ENCODE results near the gene MLPH.
"Not testable (repeated sequence)": the region's sequence is repeated elsewhere in the genome, so short reads cannot be mapped to it uniquely, and the experiment has no call there.

MLPH gene

DNA sequence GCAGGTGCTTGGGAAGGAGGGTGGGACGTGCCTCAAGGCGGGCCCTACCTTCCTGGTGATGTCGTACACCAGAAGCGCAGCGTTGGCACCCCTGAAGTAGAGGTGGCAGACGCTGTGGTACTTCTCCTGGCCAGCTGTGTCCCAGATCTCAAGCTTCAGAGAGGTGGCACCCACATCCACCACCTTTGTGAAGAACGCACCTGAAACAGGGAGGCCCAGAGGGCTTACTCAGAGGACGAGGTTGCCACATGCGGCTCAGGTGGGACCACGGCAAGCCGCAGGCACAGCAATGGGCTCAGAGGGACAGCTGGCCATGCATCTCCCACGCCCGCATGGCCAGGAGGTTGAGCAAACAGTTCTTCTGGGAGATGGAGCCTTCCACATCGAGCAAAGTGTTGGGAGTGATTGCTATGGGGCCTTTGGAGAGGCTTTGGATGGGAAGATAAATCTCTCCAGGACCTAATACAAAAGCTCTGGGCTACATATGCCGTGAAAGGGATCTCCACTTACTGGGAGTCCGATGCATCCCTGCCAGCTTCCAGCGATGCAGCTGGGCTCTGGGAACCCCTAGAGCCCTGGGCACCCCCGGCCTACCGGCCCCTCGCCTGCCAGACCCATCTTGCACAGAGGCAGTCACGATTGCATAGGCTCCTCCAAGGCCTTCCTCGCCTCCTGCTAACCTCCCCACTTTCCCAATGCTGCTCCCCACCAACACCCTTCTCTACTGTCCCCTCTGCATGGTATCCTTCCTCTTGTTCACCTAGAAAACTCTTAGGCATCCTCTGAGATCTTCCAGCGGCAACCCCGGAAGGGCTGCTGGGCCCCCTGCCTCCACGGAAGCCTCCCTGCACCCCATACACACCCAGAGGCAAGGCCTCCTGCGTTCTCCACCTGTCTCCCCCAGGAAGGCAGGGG lies 91.2 kb downstream of the MLPH start:
- no peak for DNase-seq (ENCODE audit: low read depth in 4 of 4, low spot score in 1 of 4)

DNA sequence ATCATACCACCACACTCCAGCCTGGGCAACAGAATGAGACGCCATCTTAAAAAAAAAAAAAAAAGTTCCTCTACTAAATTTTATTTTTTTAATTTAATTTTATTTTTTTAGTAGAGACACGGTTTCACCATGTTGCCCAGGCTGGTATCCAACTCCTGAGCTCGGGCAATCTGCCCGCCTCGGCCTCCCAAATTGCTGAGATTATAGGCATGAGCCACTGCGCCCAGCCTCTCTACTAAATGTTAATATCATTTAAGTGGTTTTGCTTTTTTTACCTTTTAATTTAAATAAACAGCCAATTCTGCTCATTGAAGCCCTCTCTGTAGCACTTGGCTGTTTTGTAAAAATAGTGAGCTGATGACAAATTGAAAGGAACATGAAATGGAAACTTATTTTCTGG lies 94.3 kb downstream of the MLPH start:
- no peak for DNase-seq (ENCODE audit: low read depth in 4 of 4, low spot score in 1 of 4)

DNA sequence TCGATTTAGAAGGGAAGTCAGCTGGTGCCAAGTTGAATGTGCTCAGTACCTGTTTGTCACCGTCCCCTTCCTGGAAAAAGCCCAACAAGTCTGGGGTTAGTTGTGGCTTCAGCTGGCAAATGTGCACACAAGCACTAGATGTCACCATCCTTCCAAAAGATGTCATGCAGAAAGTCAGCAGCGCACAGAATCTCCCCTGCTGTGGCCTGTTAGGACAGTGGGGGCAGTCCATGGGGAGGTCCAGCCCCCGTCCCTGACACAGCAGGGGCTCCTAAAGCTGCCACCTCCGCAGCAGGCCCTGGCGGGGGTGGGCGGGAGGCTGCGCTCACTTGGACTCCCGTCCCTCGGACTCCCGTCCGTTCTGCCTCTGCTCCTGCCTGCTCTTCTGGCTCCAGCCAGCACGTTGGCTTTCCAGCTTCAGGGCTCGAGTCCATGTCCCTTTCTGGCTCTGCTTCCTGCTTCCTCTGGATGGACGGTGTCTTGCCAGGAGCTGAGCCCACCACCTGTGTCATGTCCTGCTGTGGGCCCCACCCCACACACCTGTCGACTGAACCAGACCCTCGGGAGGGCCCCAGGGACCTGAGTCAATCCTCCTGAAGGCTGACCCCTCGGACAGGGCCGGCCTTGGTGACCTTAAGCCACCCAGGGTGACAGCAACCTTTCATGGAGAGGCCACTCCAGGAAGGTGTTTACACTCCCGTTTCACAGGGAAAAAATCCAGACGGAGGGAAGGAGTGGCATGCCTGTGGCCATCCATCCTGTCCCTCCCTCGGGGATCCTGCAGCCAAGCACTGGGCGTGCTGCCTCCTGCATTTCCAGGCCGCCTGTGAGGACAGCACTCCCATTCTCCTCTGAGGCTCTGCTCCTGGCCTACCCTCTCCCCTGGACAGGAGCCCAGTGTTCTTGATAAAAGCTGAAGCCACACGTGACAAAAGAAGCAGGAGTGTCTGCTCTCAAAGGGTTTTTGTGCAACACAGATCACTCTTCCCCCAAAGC lies 95.0 kb downstream of the MLPH start:
- DNase-seq (ENCODE audit: low read depth in 4 of 4, low spot score in 1 of 4) = peak in 2 of 4 experiments; percentile 15 to 36

DNA sequence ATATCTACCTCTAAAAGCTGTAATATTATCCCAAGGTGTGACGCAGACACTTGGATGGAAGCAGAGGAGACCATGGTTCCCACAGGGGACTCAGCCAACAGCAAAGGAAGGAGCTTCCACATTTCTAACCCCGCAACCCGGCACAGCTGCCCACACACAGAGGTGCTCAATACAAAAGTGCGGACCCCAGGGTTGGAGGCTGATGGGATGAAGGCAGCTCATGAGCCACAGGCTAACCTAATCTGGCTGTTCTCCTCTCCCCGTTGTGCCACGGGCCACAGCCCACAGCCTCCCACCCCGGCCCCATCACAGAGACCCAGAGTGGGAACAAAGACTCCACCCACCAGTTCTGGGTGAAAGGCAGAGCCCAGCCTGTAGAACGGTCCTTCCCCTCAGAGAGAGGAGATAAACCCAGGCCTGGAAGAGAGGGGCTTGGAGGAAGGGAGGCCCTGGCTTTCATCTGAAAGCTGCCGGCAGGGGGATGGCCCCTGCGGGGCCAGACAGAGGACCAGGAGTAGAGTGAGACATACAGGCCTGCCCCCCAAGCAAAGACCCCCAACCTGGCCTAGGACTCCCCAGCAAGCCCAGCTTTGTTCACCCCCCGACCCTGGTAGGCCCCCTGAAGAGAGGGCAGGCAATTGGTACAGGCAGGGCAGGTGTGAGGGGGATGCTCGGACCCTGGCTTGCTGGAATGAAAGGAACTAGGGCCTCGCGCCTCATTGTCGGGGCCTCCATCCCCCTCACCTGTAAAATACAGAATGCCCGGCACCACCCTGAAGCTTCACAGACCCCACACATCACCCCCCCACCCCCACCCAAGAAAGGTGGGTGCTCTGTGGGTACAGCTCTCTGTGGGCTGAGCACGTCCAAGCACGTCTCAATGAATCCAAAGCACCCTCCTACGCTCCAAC lies 96.6 kb downstream of the MLPH start:
- DNase-seq (ENCODE audit: low read depth in 4 of 4, low spot score in 1 of 4) = no peak

DNA sequence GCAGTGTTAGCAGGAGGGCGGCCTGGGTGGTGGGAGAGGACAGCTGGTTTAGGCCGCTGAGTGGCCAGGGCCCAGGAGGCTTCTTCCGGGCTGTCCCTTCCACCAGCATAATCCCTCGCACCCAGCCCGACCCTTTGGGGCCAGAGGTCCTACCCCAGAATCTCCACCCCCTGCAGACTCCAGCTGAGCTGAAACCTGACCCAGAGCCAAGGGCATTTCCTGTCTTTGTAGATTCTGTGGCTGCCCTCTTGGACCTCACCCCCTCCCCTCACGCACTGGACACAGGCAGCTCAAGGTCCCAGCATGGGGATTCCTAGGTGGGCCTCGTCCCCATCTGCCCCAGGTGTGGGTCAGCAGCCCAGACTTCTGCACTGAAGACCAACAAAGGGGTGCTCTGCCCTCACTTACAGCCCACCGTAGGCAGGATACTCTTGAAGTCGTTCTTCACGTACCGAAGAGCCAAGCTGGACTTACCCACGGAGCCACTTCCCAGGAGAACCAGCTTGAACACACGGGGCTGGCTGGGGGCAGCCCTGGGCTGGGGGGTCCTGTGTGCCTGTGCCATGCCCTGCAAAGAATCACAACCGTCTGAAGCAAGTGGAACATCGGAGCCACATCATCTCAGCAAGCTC lies 98.7 kb downstream of the MLPH start:
- DNase-seq (ENCODE audit: low read depth in 4 of 4, low spot score in 1 of 4) = no peak

DNA sequence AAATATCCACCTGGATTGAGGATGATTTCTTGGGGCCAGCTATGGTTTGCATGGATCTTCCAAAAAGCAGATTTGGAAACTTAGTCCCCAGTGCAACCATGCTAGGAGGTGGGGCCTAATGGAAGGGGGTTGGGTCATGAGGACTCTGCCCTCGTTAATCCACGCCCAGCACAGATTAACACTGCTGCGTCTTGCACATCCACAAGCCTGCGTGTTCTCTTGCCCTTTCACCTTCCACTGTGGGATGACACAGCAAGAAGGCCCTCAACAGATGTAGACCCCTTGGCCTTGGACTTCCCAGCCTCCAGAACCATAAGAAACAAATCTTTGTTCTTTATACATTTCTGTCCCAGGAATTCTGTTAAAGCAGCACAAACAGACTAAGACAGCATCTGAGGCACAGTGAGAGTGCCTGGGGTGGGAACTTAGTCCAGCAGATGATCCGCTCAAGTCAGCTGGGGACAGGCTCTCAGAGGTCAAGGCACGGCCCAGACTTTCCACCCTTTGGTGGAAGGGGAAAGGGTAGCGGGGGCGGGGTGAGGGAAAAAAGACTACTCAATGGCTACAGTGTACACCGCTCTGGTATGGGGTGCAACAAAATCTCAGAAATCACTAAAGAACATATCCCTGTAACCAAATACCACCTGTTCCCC lies 101.1 kb downstream of the MLPH start:
- DNase-seq (ENCODE audit: low read depth in 4 of 4, low spot score in 1 of 4) = no peak

DNA sequence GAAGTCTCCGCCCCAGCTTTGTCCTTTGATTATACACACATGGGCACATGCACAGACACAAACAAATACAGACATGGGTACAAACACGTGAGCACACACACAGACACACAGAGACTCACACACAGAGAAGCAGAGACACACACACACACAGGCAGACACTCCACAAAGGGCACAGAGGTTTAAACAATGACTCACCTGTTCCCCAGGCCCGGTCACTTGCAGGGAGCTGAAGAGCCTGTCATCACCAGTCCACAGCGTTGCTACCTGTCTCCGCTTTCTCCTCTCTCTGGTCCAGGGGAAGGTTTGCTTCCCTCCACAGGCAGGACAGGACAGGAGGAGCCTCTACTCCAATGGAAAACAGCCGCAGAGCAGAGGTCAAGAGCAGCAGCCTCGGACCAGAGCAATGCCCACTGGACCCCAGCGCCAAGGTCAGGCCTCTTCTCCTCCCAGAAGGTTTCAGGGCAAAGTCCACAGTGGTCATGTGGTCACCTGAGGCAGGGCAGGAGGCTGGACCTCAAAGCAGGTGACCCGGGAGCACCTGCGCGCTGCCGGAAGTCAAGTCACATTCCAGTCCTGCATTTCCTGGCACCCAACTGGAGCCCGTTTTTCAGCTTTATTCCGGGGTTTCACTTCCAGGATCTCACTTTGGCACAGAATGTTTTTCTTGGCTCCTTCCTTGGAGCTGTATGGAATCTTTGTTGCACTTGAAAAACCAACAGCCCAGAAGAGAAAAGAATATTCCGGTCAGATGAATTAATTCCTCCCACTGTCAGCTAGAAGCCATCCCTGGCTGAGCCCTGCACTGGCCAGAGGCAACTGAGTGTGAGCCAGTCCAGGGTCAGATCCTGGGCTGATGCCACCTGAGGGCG lies 103.5 kb downstream of the MLPH start, which contains the start of gene RAB17:
Gene RAB17, minus strand, starts transcription at position 463 of the 869 bp plus-strand sequence. CDS start 4,580 bp downstream, outside the sequence.
- no peak for DNase-seq (ENCODE audit: low read depth in 4 of 4, low spot score in 1 of 4)

DNA sequence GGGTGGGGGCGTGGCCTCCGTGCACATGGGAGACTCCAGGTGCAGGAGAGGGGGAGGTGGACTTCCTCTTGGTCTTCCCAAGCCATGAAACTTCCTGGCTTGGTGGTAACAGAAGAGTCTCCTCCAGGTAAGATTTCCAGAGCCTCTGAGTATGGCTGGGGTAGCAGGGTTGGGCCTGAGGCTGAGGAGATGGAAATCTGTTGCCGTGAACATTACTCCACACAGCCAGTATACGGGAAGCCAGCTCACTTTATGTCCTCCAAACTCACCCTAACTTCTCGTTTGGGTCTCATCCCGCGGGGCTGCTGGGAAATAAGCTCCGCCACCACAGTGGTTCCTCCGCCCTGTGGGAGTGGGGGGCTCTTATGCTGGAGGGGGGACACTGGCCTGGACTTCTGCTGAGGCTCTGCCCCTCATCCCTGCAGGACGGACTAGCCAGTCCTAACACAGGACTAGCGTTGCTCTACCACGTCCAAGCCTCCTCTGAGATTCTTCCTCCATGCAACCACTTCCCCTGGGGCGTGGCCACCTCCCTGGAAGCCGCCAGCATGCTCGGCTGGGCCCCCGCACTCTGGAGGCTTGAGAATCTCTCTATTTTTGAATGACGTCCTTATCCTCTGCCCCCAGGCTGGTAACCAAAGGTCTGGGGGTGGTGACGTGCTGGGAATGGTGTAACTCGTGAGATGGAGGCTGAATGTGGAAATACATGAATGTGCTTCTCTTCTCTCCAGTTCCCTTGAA lies 104.3 kb downstream of the MLPH start:
- no peak for DNase-seq (ENCODE audit: low read depth in 4 of 4, low spot score in 1 of 4)

DNA sequence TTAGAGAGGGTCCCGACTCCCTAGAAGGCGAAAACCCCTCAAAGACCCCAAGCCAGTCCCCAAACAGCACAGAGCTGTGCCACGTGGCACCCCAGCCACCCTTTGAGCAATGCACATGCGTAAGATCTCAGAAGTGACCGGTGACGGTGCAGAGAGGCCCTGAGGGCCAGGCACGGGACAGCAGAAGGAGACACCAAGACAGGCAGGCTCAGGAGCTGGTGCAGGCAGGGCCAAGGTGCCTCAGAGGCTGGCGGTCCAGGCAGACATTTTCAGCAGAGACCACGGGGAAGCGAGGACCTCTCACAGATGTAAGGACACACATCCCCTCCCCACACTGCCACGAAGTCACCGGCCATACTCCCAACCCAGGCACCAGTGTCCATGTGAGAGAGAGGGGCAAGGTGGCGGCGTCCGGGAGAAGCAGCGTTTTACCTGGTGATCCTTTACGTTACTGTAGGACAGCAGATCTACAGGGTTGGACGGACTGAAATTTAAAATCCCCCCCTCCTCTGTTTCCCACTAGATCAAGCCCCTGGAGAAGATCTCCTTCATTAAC lies 105.5 kb downstream of the MLPH start:
- no peak for DNase-seq (ENCODE audit: low read depth in 4 of 4, low spot score in 1 of 4)

DNA sequence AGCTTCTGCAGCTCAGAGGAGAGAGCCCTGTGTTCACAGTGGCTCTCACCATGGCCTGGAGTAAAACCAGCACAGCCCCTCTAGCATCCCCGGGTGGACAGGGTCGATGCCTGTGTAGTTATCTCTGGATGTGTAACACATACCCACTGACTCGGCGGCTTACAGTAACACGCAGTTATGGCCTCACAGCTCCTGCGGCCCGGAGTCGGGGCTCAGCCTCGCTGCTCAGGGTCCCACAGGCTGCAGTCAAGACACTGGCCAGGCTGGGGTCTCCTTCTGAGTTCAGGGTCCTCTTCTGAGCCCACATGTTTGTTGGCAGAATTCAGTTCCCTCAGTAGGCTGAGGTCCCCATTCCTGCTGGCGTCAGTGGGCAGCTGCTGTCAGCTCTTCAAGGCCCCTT lies 106.0 kb downstream of the MLPH start:
- DNase-seq (ENCODE audit: low read depth in 4 of 4, low spot score in 1 of 4) = no peak

DNA sequence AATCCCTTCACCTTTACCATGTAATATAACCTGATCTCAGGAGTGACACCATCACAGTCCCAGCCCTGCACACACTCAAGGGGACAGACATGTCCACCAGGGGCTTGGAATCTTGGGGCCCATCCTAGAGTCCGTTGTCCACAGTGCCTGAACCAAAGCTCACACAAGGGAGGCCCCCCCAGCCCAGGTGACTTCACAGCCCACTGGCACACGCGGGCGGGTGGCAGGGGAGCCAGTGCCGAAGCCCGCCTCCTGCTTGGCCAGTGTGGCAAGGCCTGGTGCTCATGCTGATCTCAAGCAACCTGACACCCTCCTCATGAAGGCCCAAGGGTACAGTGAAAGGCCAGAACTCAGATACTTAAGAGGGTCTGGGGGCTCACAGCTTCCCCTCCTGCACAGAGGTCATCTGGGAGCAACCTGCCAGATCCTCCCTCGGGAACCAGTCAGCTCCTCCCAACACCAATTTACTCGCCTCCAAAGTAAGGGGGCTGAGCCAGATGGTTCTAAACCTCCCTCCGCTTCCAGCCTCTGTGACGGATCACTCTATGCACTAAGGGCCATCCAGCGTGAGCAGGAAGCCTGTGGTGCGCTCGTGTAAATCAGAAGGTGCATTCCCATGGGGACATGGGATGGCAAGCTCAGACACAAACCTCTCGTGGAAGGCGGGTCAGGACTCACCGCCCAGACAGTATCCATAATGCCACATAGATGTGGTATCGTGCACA lies 106.7 kb downstream of the MLPH start:
- DNase-seq (ENCODE audit: low read depth in 4 of 4, low spot score in 1 of 4) = no peak

DNA sequence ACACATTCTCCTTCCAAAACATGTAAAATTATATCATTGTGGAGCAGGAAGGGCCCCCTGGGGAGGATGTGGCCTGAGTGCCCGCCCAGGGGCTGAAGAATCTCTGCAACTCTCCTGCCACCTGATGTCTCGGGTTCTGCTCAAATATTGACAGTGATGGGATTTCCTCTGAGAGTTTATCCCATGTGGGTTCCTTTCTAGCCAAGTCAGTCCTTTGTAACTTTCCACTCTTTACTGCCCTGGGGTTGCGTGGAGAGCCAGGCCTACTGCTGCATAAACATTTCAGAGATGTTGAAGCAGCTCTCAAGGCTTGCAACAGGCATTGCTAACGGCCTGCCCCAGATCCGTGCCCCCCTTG lies 107.4 kb downstream of the MLPH start:
- DNase-seq (ENCODE audit: low read depth in 4 of 4, low spot score in 1 of 4) = no peak

DNA sequence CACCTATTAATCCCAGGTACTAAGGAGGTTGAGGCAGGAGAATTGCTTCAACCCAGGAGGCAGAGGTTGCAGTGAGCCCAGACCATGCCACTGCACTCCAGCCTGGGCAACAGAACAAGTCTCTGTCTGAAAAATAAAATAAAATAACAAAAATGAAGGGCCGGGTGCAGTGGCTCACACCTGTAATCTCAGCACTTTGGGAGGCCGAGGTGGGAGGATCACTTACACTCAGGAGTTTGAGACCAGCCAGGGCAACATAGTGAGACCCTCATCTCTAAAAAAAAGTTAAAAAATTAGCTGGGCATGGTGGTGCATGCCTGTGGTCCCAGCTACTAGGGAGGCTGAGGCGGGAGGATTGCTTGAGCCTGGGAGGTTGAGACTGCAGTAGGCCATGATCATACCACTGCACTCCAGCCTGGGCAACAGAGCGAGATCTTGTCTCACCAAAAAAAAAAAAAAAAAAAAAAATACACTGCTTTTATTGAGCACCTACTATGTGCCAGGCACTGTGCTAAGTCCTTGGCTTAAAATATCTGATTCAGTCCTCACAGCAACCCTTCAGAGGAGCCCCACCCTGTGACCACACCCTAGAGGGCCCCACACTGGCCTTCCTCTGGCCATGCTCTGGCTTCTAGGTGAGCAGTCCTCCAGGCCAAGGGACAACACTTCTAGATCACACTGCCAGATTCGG lies 108.9 kb downstream of the MLPH start:
- DNase-seq (ENCODE audit: low read depth in 4 of 4, low spot score in 1 of 4) = not testable (repeated sequence)

DNA sequence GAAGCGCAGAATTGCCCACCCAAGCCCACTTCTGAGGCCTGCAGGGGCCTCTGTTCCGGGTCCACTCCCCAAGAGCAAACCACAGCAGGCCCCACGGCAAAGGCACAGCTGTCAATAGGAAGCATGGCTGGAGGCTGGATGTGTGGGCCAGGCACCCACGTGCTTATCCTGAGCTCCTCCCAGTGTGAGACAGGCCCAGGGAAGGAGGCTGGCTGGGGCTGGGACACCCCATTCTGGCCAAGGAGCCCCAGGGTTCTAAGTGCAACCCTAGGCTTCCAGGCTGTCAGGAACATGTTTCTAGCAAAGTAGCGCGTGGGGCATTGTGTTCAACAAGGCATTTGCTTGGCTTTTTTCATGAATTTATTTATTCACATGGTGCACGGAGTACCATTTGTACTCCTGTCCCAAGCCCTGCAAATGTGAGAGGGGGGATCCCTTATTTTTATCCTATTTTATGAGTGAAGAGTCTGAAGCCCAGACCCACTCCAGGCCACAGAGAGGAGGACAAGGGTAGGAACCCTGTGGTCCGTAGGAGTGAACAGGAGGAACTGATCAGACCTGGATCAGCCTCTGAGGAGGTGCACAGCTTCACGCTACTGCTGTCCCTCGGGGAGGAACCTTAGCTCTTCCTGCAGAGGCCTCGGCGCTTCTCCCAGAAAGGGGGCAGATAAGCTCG lies 109.6 kb downstream of the MLPH start:
- no peak for DNase-seq (ENCODE audit: low read depth in 4 of 4, low spot score in 1 of 4)

DNA sequence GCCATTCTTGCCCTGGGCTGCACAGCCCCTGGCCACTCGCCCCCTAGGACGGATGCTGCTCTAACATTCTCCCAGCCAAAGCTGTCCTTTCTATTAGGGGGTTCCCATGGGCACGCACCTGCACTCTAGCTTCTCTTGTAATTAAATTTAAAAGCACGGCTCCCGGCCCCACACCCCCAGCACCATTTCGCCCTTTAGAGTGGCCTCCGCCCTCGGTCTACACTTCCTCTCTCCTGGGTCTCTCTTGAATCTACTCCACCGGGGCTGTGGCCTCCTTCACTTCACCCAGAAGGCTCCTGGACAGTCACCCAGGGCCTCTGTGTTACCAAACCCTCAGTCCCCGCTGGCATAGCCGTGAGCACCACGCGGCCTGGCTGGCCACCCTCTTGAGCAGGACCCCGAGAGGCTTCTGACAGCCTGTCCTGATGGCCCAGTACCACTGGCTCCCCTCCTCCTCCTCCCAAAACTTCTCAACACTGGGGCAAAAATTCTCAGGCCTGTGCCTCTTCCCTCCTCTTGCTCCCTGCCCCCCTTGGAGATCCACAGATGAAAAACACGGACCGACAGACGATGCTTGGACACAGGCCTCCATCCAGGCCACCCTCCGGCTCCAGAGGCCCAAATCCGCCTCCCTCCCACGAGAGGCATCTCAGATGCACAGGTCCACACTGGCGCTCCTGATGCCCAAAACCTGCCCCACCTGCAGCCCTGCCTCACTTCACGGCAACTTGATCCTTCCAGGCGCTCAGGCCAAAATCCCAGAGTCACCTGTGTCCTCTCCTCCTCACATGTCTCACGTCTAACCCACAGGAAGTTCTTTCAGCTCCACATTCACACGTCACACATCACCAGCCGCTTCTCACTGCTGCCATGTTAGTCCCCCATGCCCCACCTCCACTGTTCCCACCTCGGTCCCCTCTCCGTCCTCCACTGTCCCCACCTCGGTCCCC lies 110.4 kb downstream of the MLPH start:
- DNase-seq (ENCODE audit: low read depth in 4 of 4, low spot score in 1 of 4) = no peak
